Endothelial cell of umbilical vein (primary cell): Measurements from ENCODE around the gene TEKTIP1. TPM values are rescaled to one million over a fixed set of nuclear protein-coding genes. Genes with fewer than 3 reads are reported as not detected.

Experiments used
- BruUV-seq: library from RNA; stranded (reverse); fragments of 400-500 nt; replicated peaks from 2 replicates; lab custom pipeline; 2021; lab: Mats Ljungman, UMichigan
- CTCF ChIA-PET: fragments of 300-600, 350-600 bp; sonication (Branson Sonifier 250); formaldehyde crosslinking; loops from one replicate; lab custom pipeline; 2021; ENCODE audit warnings: antibody characterized with exemption, inconsistent platforms; lab: Charles Lee
- POLR2A ChIA-PET: fragments of 300-600, 350-600 bp; sonication (Branson Sonifier 250); formaldehyde crosslinking; loops from one replicate; lab custom pipeline; 2021; ENCODE audit warnings: antibody characterized with exemption, inconsistent platforms; lab: Charles Lee
- DNase-seq: peaks from one replicate; pipeline ENCODE4 v3.0.0-alpha.2; 2011; ENCODE audit warnings: low read depth, low spot score
- FAIRE-seq: peaks from 2 replicates; lab custom pipeline; 2011; peaks lifted over from hg19 to GRCh38; lab: Jason Lieb, UNC
- H2AFZ ChIP-seq: 2 replicates; pipeline ENCODE4 v1.6.0; 2012; ENCODE audit warnings: low read depth, low read length, control low read depth, inconsistent platforms
- H3K27ac ChIP-seq: 2 replicates; pipeline ENCODE4 v1.5.1; 2011; ENCODE audit warnings: low read depth, mild to moderate bottlenecking, control low read depth, low read length, moderate library complexity; ENCODE audit not compliant: insufficient read depth
- H3K27me3 ChIP-seq, 2 experiments: 2 replicates each; pipeline versions ENCODE4 v1.6.0 to v1.6.1; 2011; ENCODE audit warnings: low read length in 2 of 2, mixed read lengths in 1 of 2; ENCODE audit not compliant: control insufficient read depth in 2 of 2, insufficient read depth in 2 of 2
- H3K36me3 ChIP-seq, 2 experiments: 2 replicates in 1 of 2; 3 replicates in 1 of 2; pipeline ENCODE4 v1.5.1; 2011; ENCODE audit warnings: low read length in 2 of 2, mild to moderate bottlenecking in 1 of 2, moderate library complexity in 1 of 2; ENCODE audit not compliant: control insufficient read depth in 2 of 2, insufficient read depth in 2 of 2; ENCODE audit errors: extremely low read depth in 1 of 2
- H3K4me1 ChIP-seq: 3 replicates; pipeline ENCODE4 v1.5.1; 2011; ENCODE audit warnings: mild to moderate bottlenecking, low read length; ENCODE audit not compliant: control insufficient read depth, insufficient read depth; ENCODE audit errors: extremely low read depth
- H3K4me2 ChIP-seq: 2 replicates; pipeline ENCODE4 v1.6.1; 2011; ENCODE audit warnings: low read length, control low read depth, mixed read lengths; ENCODE audit not compliant: insufficient read depth
- H3K4me3 ChIP-seq, 3 experiments: fragments of 200-600 bp in 1 of 3; sonication (generic), shearing (Covaris generic) in 1 of 3; replicated peaks in 1 of 3; 2 replicates each; pipeline ENCODE4 v1.5.1; 2011 to 2016; ENCODE audit warnings: control low read depth in 3 of 3, low read length in 3 of 3, mild to moderate bottlenecking in 2 of 3, inconsistent platforms in 1 of 3, low read depth in 1 of 3, moderate library complexity in 1 of 3; ENCODE audit not compliant: insufficient read depth in 1 of 3
- H3K79me2 ChIP-seq: 2 replicates; pipeline ENCODE4 v1.6.0; 2012; ENCODE audit warnings: low read length, inconsistent platforms; ENCODE audit not compliant: control insufficient read depth, insufficient read depth
- H3K9ac ChIP-seq: replicated peaks from 2 replicates; pipeline ENCODE3; 2011; ENCODE audit warnings: low read length, control low read depth; ENCODE audit not compliant: insufficient read depth; ENCODE audit errors: extremely low read depth
- H3K9me1 ChIP-seq: replicated peaks from 3 replicates; pipeline ENCODE4 v1.6.0; 2011; ENCODE audit warnings: mild to moderate bottlenecking, low read length; ENCODE audit not compliant: control insufficient read depth, insufficient read depth; ENCODE audit errors: extremely low read depth
- H3K9me3 ChIP-seq: replicated peaks from 2 replicates; pipeline ENCODE4 v1.5.1; 2012; ENCODE audit warnings: low read length, inconsistent platforms; ENCODE audit not compliant: control insufficient read depth, insufficient read depth
- H4K20me1 ChIP-seq: replicated peaks from 2 replicates; pipeline ENCODE3; 2011; ENCODE audit warnings: mild to moderate bottlenecking, low read length; ENCODE audit not compliant: control insufficient read depth, insufficient read depth; ENCODE audit errors: extremely low read depth
- CTCF ChIP-seq, 2 donors: IDR thresholded peaks; 1 replicate in 1 of 2; 2 replicates in 1 of 2; pipeline ENCODE4 v1.5.1; 2011; ENCODE audit warnings: low read length in 2 of 2, mild to moderate bottlenecking in 2 of 2, moderate library complexity in 2 of 2, control low read depth in 1 of 2, inconsistent platforms in 1 of 2, low read depth in 1 of 2; ENCODE audit not compliant: insufficient read depth in 1 of 2; ENCODE audit errors: extremely low read depth in 1 of 2
- EZH2 ChIP-seq: IDR thresholded peaks from 2 replicates; pipeline ENCODE4 v1.6.1; 2012; ENCODE audit warnings: borderline replicate concordance, low read depth, mild to moderate bottlenecking, moderate library complexity, low read length, inconsistent platforms; ENCODE audit not compliant: severe bottlenecking
- FOS ChIP-seq: IDR thresholded peaks from 2 replicates; pipeline ENCODE4 v1.6.1; 2011; ENCODE audit warnings: mild to moderate bottlenecking, low read length, moderate library complexity, borderline replicate concordance; ENCODE audit not compliant: insufficient read depth
- GATA2 ChIP-seq: IDR thresholded peaks from 2 replicates; pipeline ENCODE4 v1.7.0; 2011; ENCODE audit warnings: low read depth, mild to moderate bottlenecking, moderate library complexity, mixed read lengths, low read length; ENCODE audit not compliant: insufficient read length, insufficient read depth
- JUN ChIP-seq: IDR thresholded peaks from 2 replicates; pipeline ENCODE4 v1.6.1; 2011; ENCODE audit warnings: borderline replicate concordance, low read depth; ENCODE audit not compliant: insufficient read length, insufficient read depth
- MAX ChIP-seq: IDR thresholded peaks from 2 replicates; pipeline ENCODE4 v1.6.1; 2011; ENCODE audit not compliant: insufficient read depth, insufficient read length
- MYC ChIP-seq: IDR thresholded peaks from one replicate; pipeline ENCODE4 v1.6.1; 2011; ENCODE audit warnings: mild to moderate bottlenecking, low read depth, low read length
- POLR2A ChIP-seq: IDR thresholded peaks from 2 replicates; pipeline ENCODE4 v1.6.1; 2012; ENCODE audit warnings: low read depth, mild to moderate bottlenecking, control low read depth, low read length
- POLR2AphosphoS5 ChIP-seq: IDR thresholded peaks from 2 replicates; pipeline ENCODE4 v1.6.1; 2012; ENCODE audit warnings: low read depth, mild to moderate bottlenecking, control low read depth, low read length, moderate library complexity; ENCODE audit not compliant: insufficient read depth
- dilution Hi-C: fragments of 300-500 bp; cut with MboI; formaldehyde crosslinking; loops from one replicate; pipeline ENCODE4 v1.15.0; 2019; ENCODE audit warnings: low sequenced_read_pairs; ENCODE audit not compliant: extremely low pct_ligation_motif_present
- intact Hi-C: fragments of 100-400 bp; cut with micrococcal nuclease; formaldehyde crosslinking; loops from one replicate; pipeline ENCODE4 v1.10.0; 2022
- polyA plus RNA-seq, 4 experiments: library from polyadenylated mRNA; depleted of rRNA in 3 of 4; stranded (reverse) in 3 of 4; unstranded in 1 of 4; fragments of >200 nt; gene quantifications; 2 replicates each; pipeline versions ENCODE4 v1.2.1 to v1.2.3, GENCODE V29; 2011 to 2012; ENCODE audit warnings: missing spikeins in 1 of 4
- total RNA-seq: library from RNA; stranded (reverse); gene quantifications from 2 replicates; pipeline ENCODE4 v1.2.3, GENCODE V29; 2021

Gene TEKTIP1
- total and polyA plus RNA-seq, 2 donors (not counting 3 experiments of a cell fraction or from before 2014, with no cell fraction given): 0.73 TPM; not detected in 1

GRCh38 chr19:3551792-3552095, 12.8 kb downstream of the TEKTIP1 start:
- H3K9me3 ChIP-seq: no peaks in the 10 kb centered on the region
- TF ChIP-seq GATA2: no peak
- no peak for TF ChIP-seq FOS
- TF ChIP-seq JUN: no peak
- TF ChIP-seq MAX: no peak
- no peak for TF ChIP-seq POLR2A
- no peak for TF ChIP-seq POLR2AphosphoS5
- no peak for TF ChIP-seq CTCF (IDR thresholded peaks at IDR 0.05; ENCODE audit: extremely low read depth in 1 of 2, insufficient read depth in 1 of 2, low read depth in 1 of 2, low read length in 2 of 2)
- no peak for TF ChIP-seq MYC
- TF ChIP-seq EZH2: no peak
- H3K27ac ChIP-seq: no peak overlapping the region
- peaks cover 35% of the 10 kb centered on the region for H3K79me2 ChIP-seq
- no peaks in the 10 kb centered on the region for H4K20me1 ChIP-seq
- FAIRE-seq: no peak
- H3K4me3 ChIP-seq: no peak overlapping the region
- no peaks in the 10 kb centered on the region for H3K9me1 ChIP-seq
- ChIA-PET CTCF (interaction anchor here (1.0 kb wide), 1 partner anchor 16 kb away, joined by 3 read pairs; no protein-coding TSS in a partner anchor), POLR2A (no interaction called here)
- no peak overlapping the region for H3K9ac ChIP-seq
- H3K36me3 ChIP-seq: peaks cover 2 to 5% of the 10 kb centered on the region in 2 experiments
- dilution Hi-C loops: no loop called here
- intact Hi-C loops: no loop called here
- no TSS peak for BruUV-seq
- H3K4me2 ChIP-seq: no peak overlapping the region
- no peaks in the 10 kb centered on the region for H3K27me3 ChIP-seq
- no peak for DNase-seq
- peaks cover 22% of the 10 kb centered on the region for H3K4me1 ChIP-seq
- H2AFZ ChIP-seq: no peak overlapping the region
